D721Med (cell line): ENCODE data around the gene PPP3CA.
A peak's percentile ranks its signal among the peaks of the same experiment; 100 is the strongest.
"Not testable (repeated sequence)": the region's sequence is repeated elsewhere in the genome, so short reads cannot be mapped to it uniquely, and the experiment has no call there.

Experiments
- DNase-seq: peaks from one replicate; pipeline ENCODE4 v3.0.0; 2011; ENCODE audit warnings: low spot score; ENCODE audit not compliant: insufficient read length
- FAIRE-seq: peaks from 2 replicates; lab custom pipeline; 2011; peaks lifted over from hg19 to GRCh38; lab: Jason Lieb, UNC
- TF ChIP-seq, protein P1 (sequence below): IDR thresholded peaks from 2 replicates; pipeline ENCODE4 v1.5.1; 2012; ENCODE audit warnings: mild to moderate bottlenecking, control low read depth; ENCODE audit not compliant: insufficient read depth; ENCODE audit errors: missing control alignments

Gene PPP3CA

DNA sequence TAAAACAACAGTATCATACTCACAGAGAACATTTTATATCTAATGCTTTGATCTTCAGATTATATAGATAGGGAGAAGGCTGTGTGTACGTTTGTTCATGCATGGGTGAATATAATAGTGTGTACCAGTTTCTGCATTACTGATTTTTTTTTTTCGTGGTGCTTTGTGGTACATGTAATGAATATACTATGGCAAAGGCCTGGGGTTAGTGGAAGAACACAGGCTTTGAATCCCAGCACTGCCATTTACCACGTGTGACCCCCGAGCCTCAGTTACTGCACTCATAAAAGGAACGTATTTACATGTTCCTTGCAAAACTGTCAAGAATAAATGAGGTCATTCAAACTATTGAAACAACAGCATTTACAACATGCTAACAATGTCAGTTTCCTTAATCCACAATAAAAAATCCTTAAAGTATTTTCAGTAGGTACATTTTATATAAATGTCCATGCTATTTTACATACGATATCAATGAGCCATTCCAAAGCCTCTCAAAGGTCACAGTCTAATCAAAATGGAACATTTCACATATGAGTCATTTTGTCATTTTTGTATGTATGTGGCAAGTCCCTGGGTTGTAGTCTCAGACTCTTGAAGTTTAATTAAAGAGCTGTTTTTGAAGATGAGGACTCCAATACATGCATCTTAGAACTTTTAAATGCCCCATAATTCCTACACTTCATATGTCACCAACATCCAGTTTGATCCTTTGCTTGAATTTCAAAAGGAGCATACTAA, 242.8 kb downstream of the PPP3CA start:
- DNase-seq (no peak), FAIRE-seq (peak; percentile 68)
- TF ChIP-seq, protein P1, sequence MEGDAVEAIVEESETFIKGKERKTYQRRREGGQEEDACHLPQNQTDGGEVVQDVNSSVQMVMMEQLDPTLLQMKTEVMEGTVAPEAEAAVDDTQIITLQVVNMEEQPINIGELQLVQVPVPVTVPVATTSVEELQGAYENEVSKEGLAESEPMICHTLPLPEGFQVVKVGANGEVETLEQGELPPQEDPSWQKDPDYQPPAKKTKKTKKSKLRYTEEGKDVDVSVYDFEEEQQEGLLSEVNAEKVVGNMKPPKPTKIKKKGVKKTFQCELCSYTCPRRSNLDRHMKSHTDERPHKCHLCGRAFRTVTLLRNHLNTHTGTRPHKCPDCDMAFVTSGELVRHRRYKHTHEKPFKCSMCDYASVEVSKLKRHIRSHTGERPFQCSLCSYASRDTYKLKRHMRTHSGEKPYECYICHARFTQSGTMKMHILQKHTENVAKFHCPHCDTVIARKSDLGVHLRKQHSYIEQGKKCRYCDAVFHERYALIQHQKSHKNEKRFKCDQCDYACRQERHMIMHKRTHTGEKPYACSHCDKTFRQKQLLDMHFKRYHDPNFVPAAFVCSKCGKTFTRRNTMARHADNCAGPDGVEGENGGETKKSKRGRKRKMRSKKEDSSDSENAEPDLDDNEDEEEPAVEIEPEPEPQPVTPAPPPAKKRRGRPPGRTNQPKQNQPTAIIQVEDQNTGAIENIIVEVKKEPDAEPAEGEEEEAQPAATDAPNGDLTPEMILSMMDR: no peak

DNA sequence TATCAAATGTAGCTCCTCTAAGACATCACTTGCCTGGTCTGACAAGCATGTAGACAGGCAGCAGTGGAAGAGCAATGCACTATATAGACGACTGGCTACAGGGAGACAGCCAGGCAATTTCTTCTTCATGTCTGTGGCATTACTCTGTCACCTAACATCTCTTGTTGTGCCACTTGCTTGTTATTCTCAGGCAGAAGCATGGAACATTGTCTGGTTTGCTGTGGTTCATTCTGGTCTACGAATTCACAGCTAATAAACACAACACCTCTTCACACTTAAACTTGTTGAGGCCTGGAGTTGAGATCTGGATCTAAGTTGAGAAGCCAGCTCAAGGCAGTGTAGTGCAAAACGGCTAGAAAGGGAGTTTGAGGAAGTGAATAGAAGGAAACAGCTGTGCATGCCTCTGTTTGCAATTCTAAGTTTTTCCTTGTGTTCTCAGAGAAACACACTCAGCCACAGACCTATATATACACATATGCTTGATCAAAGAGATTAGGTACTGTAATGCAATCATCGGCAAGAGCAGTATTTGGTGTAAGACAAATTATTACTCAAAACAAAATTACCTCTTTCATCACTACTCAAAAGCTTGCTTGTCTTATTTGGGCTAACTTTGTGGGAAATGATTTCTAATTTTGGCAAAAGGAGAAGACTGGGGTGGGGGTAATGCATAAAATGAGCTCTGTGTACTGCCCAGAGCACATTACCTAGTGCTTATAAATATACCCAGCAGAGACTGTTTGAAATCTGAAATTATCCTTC, 243.8 kb downstream of the PPP3CA start:
- no peak for DNase-seq
- TF ChIP-seq, protein P1: no peak
- no peak for FAIRE-seq

- no peak for FAIRE-seq
- no peak for DNase-seq
- TF ChIP-seq, protein P1: no peak
Measured at GRCh38 chr4:101102114-101102742, 245.1 kb downstream of the PPP3CA start.

- TF ChIP-seq, protein P1: no peak
- DNase-seq (no peak), FAIRE-seq (no peak)
Measured at GRCh38 chr4:101101072-101101471, 246.3 kb downstream of the PPP3CA start.

DNA sequence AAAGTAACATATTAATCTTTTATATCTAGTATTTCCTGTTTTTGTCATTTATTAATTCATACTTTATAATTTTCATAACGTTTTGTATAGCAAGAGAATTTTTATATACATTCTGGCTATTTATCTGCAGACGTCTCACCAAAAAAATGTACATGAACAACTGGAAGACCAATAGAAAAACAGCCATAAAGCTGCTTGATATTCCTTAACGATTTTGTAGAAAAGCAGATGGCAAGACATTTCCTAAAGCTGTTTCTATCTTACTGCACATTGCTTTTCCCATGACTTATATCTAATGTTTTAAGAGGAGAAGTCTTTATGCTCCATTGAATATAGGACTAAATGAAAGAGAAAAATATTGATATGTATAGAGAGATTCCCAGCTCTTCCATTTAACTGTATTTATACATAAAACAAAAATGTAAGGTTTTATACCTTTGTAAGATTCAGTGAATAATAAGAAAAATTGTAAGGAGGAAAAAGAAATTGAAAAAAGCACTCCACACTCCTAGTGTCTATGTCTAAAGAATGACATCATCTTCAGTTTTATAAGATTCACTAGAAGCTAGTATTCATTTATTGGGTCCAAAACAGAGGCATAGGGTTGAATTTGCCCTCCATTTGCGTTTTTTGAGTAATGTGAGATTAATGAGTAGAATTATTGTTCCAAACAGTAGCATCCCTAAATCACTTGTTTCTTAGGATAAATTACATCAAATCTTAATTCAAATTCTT, 248.5 kb downstream of the PPP3CA start:
- FAIRE-seq: no peak
- TF ChIP-seq, protein P1: no peak
- no peak for DNase-seq

- not testable (repeated sequence) for FAIRE-seq
Measured at GRCh38 chr4:101092609-101093008, 254.7 kb downstream of the PPP3CA start.

DNA sequence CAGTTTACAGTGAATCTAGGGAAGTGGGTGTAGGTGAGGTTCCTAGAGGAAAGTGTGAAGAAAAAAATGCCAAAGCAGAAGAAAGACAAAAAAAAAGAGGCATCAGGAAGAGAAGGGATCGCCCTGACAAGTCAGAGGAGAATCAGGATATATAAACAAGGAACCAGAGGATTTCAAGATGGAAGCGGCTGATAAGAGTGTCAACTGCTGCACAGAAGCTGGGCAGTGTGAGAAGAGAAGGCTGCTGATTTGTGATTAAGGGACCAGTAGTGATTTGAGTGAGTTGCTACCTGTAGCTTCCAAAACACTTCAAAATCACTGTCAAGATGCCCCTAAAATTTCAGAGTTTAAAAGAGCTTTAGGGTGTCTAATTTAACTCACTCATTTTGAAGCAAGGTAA, 258.2 kb downstream of the PPP3CA start:
- TF ChIP-seq, protein P1: no peak
- FAIRE-seq (no peak), DNase-seq (no peak)

More at GRCh38 chr4:101092609-101093008, 254.7 kb downstream of the PPP3CA start:
- not testable (repeated sequence) for DNase-seq
